GM23338 (cell line): ENCODE results near the gene ACBD4.

Experiments used
- CREB1 ChIP-seq: fragments of 250-450 bp; sonication (Bioruptor Pico); IDR thresholded peaks from 2 replicates; pipeline ENCODE4 v1.5.0; 2020; ENCODE audit warnings: low read depth, mild to moderate bottlenecking, moderate library complexity
- CTCF ChIP-seq, 2 experiments: fragments of 200-600 bp in 1 of 2; sonication (generic) in 1 of 2; conservative IDR thresholded peaks; 2 replicates each; pipeline versions ENCODE4 v1.5.1 to v1.6.1; 2016 to 2017; ENCODE audit warnings: antibody characterized with exemption in 2 of 2, low read depth in 2 of 2, mild to moderate bottlenecking in 2 of 2, moderate library complexity in 1 of 2
- EZH2 ChIP-seq: fragments of 200-600 bp; sonication (generic); IDR thresholded peaks from one replicate; pipeline ENCODE4 v1.8.0; 2017; ENCODE audit warnings: antibody characterized with exemption, mild to moderate bottlenecking, low read depth; ENCODE audit not compliant: unreplicated experiment
- EZH2phosphoT487 ChIP-seq: fragments of 200-600 bp; sonication (generic); IDR thresholded peaks from one replicate; pipeline ENCODE4 v1.8.1; 2018; ENCODE audit warnings: antibody characterized with exemption; ENCODE audit not compliant: unreplicated experiment
- JUNB ChIP-seq: IDR thresholded peaks from one replicate; pipeline ENCODE4 v1.6.1; 2016; ENCODE audit warnings: antibody characterized with exemption; ENCODE audit not compliant: unreplicated experiment
- NANOG ChIP-seq: IDR thresholded peaks from 2 replicates; pipeline ENCODE4 v1.6.1; 2016; ENCODE audit warnings: antibody characterized with exemption, borderline replicate concordance
- POLR2AphosphoS5 ChIP-seq: IDR thresholded peaks from 2 replicates; pipeline ENCODE4 v1.6.1; 2016; ENCODE audit warnings: antibody characterized with exemption, low read depth
- STAT1 ChIP-seq: IDR thresholded peaks from one replicate; pipeline ENCODE4 v1.6.1; 2016; ENCODE audit warnings: antibody characterized with exemption; ENCODE audit not compliant: unreplicated experiment
- ZNF114 ChIP-seq: fragments of 250-450 bp; sonication (Bioruptor Pico); IDR thresholded peaks from 2 replicates; pipeline ENCODE4 v1.5.0; 2020; ENCODE audit warnings: mild to moderate bottlenecking, moderate library complexity
- ZNF331 ChIP-seq: fragments of 250-450 bp; sonication (Bioruptor Pico); IDR thresholded peaks from 2 replicates; pipeline ENCODE4 v1.5.0; 2020; ENCODE audit warnings: low read depth, mild to moderate bottlenecking, moderate library complexity
- TF ChIP-seq, protein P1 (sequence below): IDR thresholded peaks from one replicate; pipeline ENCODE4 v1.6.1; 2018; ENCODE audit warnings: antibody characterized with exemption; ENCODE audit not compliant: unreplicated experiment

DNA sequence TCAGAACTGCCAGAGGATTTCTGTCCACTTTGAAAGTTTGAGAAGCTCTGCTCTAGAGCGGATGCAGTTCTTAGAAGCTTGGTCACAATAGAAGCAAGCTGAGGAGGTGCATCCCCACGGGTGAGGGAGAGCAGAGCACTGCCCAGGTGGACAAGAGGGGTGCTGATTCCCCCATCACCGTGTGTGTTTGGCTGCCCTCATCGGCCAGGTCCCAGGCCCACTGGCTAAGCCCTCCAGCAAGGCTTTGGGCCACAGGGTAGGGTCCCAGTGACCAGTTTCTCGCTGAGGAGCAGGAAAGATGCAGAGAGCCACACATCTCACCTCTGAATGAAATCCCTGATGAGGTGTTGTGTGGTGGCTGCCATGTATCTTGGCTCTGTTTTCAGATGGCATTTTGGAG, 47.5 kb upstream of the ACBD4 start:
- no peak for TF ChIP-seq CTCF (conservative IDR thresholded peaks at IDR 0.05; ENCODE audit: low read depth in 2 of 2)
- no peak for TF ChIP-seq JUNB
- TF ChIP-seq POLR2AphosphoS5 = no peak
- no peak for TF ChIP-seq EZH2
- no peak for TF ChIP-seq EZH2phosphoT487
- TF ChIP-seq, protein P1, sequence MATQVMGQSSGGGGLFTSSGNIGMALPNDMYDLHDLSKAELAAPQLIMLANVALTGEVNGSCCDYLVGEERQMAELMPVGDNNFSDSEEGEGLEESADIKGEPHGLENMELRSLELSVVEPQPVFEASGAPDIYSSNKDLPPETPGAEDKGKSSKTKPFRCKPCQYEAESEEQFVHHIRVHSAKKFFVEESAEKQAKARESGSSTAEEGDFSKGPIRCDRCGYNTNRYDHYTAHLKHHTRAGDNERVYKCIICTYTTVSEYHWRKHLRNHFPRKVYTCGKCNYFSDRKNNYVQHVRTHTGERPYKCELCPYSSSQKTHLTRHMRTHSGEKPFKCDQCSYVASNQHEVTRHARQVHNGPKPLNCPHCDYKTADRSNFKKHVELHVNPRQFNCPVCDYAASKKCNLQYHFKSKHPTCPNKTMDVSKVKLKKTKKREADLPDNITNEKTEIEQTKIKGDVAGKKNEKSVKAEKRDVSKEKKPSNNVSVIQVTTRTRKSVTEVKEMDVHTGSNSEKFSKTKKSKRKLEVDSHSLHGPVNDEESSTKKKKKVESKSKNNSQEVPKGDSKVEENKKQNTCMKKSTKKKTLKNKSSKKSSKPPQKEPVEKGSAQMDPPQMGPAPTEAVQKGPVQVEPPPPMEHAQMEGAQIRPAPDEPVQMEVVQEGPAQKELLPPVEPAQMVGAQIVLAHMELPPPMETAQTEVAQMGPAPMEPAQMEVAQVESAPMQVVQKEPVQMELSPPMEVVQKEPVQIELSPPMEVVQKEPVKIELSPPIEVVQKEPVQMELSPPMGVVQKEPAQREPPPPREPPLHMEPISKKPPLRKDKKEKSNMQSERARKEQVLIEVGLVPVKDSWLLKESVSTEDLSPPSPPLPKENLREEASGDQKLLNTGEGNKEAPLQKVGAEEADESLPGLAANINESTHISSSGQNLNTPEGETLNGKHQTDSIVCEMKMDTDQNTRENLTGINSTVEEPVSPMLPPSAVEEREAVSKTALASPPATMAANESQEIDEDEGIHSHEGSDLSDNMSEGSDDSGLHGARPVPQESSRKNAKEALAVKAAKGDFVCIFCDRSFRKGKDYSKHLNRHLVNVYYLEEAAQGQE = no peak
- no peak for TF ChIP-seq ZNF114 (CRISPR knock-in tag)
- TF ChIP-seq CREB1 (CRISPR knock-in tag) = no peak
- no peak for TF ChIP-seq STAT1
- no peak for TF ChIP-seq ZNF331 (CRISPR knock-in tag)
- no peak for TF ChIP-seq NANOG
